Daoy (cell line): ENCODE data around the gene CELSR1. TPM values are rescaled to one million over a fixed set of nuclear protein-coding genes. Genes with fewer than 3 reads are reported as not detected.
"Not testable (repeated sequence)": the region's sequence is repeated elsewhere in the genome, so short reads cannot be mapped to it uniquely, and the experiment has no call there.

Experiments
- DNase-seq: peaks from one replicate; pipeline ENCODE4 v3.0.0-alpha.2; 2015; ENCODE audit warnings: low read depth
- total RNA-seq: library from RNA; depleted of rRNA; stranded (reverse); fragments of >200 nt; shearing (Covaris generic); gene quantifications from 2 replicates; pipeline ENCODE4 v1.2.3, GENCODE V29; 2014

Gene CELSR1
- total RNA-seq, 1 experiment from 2014 or later = 2.9 TPM

DNA sequence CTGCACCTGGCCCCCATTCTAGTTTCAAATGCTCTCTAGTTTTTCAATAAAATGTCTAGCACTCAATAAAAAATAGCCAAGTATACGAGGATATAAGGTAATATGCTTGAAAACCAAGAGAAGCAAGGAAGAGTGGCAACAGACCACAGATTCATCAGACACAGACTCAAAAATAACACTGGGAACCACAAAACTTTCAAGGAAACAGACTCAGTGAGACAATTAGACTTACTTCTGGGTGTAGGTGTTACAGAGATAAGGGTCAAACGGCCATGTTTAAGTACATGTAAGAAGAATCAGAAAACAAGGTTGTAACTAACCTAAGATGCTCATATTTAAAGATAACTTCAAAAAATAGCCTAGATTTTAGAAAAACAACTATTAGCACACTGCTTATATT is 134.9 kb downstream of the CELSR1 start:
- DNase-seq = no peak

DNA sequence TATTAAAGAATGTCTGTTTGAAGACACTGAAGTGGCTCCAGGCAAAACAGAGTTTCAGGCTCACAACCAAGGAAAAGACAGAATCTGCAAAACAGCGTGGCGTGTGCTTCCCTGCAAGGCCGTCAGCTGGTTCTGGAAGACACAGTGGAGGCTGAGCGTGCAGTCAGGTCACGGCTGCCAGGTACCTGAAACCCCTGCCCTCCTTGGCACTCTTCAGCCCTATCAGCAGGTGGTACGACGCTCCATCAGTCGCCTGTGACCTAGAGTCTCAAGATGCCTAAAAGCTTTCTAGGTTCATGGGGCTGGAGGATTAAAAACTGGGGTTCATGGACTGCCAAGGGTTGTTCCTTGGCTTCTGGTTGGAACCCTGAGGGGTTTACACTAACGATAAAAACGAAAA is 136.1 kb downstream of the CELSR1 start:
- no peak for DNase-seq

DNA sequence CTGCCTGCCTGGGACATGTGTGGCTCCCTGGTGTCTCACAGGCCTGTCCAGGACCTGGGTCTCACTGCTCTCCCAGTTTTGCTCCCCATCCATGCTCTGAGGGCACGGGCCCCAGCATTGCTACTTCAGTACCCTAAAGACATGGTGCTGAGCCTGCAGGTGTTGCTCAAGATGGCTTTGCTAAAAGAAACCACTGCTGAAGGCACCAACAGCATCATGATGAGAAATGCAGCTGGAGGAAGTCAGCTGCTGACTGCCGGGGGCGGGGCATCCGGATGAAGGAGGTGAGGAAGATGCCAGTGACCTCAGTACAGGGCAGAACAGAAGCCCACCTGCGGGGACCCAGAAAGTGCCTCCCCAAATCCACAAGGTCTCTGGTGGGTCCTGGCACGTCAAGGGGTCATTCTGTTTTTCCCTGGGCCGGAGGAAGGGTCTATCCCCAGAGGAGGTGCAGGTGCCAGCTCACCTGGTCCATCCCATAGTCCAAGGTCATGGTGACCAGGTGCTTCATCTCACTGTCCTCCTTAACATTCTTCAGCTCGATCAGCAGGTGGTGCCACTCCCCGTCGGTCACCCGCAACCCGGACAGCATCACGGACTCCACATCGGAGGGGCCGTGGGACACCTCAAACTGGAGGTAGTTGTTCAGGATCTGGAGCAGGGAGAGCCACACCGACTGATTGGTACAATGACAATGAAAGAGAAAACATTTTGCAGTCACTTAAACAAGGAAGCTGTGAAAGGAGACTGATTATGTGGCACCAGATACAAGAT is 138.0 kb downstream of the CELSR1 start:
- no peak for DNase-seq

DNA sequence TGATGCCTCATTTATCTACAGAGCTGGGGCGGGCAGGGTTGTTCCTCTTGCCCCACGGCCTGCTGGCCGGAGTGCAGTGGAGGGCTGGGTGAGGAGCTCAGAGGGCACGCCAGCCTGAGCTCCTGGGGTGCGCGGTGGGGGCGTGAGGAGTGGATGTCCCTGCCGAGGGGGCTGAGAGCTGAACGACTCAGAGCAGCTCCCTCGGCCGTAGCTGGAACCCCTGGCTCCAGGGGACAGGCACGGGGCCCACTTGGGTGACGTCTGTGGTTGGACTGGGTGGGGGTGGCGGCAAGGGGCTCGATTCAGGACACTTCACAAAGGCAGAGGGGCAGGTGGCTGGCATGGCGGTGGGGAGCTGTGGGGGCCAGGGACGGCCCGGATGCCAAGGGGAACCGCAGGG is 139.5 kb downstream of the CELSR1 start:
- DNase-seq = no peak

DNA sequence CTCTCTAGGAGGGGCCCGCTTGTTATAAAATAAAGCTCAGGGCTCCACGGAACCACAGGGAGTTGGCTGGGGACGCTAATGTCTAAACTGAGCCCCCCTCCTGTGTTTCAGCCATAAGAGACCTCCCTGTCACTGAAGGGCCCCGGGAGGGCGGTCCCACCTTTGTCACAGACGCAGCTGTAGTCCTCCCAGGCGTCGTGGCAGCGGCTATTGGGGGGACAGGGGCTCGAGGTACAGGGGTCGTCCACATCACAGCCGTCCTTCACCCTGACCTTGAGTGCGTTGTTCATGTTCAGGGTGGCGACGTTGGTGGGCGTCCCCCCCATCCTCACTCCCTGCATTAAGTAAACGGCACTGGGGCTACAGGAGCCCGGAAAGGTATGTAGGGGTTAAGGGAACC is 139.9 kb downstream of the CELSR1 start:
- DNase-seq = no peak

DNA sequence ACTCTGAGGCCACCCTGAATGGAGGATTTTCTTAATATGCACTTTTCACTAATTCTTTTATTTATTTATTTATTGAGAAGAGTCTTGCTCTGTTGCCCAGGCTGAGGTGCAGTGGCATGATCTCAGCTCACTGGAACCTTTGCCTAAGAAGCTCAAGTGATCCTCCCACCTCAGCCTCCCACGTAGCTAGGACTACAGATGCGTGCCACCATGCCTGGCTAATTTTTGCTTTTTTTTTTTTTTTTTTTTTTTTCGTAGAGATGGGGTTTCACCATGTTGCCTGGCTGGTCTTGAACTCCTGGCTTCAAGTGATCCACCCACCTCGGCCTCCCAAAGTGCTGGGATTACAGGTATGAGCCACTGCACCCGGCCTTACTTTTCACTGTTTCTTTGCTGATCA is 140.4 kb downstream of the CELSR1 start:
- DNase-seq = not testable (repeated sequence)

DNA sequence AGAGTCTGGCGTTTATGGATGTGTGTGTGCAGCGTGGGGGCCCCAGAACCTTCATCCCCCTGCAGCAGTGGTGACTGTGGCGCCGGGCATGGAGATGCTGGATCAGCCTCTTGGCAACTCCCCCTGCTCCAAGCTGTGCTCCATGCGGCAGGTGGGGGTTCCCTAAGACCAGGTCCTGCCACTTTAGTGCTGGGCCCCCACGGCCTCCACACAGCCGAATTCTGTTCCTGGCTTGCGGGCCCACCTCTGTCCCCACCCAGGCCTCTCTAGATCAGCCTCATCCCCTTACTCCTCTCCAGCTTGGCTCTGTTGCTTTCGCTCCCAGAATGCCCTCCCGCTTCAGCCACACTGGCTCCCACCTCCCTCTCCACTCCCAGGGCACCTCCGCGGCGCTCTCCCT is 142.3 kb downstream of the CELSR1 start:
- DNase-seq = no peak

DNA sequence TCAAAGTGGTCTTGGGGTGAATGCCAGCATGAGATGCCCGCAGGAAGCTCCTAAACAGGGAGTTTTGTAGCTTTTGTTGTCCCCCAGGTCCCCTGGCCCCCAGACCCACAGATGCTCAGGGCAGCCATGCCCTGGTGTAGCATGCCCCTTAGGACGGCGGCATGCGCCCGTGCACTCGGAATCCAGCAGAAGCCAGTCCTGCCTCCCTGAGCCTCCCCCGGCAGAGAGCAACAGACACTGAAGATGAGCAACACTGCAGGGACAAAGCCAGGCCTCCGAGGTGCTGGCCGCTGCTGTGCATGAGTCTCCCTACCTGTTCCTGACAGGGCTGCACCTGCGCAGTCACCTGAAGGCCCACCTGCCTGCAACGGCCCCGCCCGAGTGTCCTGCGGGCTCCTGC is 142.8 kb downstream of the CELSR1 start:
- no peak for DNase-seq

DNA sequence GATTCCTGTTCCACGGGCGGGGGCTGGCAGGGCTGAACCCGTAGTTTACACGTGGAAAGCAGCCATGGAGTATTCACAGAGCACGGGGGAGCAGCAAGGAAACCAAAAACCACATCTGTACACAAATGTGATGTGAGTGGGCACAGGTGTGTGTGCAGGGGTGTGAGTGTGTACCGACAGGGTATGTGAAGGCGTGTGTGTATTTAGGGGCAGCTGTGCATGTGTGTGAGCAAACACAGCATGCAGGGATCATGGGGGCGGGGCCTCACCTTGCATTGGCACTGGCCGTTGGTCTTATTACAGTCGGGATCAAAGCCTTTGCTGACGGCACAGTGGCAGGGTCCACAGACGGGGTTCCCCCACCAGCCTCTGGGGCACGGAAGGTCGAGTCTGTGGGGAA is 143.5 kb downstream of the CELSR1 start:
- no peak for DNase-seq

DNA sequence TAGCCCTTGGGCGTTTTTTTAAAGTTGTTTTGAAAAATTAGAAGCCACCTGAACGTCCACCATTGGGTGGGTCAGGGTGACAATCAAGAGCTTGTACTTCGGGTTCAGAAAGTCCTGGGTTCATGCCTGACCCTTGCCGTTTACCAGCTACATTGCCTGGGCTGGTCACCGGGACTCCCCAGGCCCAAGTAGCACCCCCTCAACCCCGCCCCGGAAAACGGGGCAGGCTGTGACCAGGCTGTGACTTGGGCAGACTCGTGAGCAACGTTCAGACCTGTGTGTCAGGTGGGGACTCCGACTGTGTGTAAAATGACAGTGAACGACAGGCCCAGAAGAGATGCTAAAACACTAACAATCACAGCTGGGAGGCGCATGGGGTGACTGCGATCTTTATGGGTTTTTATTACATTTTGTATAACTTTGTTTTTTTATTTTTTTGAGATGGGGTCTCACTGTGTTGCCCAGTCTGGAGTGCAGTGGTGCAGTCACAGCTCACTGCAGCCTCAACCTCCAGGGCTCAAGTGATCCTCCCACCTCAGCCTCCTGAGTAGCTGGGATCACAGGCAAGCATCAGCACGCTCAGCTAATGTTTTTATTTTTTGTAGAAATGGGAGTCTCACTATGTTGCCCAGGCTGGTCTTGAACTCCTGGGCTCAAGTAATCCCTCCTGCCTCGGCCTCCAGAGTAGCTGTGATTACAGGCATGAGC is 145.1 kb downstream of the CELSR1 start:
- DNase-seq = no peak

DNA sequence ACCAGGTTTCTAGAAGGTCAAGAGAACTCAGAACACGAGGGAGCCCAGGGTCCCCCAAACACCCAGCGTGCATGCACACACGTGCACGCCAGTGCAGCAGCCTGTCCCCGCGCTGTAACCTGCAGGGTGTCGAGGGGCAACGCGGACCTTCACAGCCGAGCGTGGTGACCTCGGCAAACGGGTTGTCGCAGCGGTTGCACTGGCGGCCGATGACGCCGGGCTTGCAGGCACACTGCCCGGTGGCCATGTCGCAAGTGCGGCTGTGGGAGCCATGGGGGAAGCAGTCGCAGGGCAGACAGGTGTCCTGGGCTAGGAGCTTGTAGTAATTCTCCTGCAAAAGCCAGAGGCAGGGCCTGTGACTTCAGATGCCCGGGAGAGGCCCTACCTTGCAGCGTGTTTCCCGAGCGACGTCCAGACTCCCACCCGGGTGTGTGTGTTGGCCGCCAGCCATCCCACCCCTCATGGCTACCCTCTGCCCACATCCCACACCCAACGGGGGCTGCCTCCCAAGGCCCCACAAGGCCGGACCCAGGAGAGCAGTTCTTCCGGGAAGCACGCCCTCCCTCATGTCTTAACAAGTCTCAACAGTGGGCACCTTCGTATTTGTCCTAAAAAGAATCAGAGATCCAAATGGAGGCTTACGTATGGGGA is 145.8 kb downstream of the CELSR1 start:
- DNase-seq = no peak

DNA sequence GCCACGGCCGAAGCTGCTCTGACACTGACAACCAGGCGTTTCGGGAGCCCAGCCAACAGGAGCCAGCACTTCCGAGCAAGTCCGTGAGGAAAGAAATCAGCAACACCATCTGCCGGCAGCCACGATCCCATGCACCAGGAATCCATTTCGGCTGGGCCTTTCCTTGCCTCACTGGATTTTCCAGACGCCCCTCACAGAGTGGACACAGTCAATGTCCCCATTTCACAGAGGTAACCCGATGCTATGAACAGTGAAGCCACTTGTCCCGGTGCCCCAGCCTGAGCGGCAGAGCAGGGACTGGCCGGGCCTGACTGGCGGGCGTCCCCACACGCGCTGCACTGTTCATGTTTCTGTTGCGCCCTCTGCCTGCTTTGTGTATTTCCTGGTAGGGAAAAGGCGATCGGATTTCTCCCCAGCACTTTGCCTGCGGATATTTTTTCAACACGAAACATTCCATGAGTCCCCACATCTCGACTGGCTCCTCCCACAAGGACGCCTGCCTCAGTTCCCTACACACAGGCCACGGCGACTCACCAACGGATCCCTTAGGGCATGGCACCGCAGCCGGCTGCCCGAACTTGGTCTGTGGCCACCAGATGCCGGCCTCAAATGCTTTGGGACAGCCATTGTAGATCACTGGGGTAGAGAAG is 146.6 kb downstream of the CELSR1 start:
- DNase-seq = peak; percentile 35

DNA sequence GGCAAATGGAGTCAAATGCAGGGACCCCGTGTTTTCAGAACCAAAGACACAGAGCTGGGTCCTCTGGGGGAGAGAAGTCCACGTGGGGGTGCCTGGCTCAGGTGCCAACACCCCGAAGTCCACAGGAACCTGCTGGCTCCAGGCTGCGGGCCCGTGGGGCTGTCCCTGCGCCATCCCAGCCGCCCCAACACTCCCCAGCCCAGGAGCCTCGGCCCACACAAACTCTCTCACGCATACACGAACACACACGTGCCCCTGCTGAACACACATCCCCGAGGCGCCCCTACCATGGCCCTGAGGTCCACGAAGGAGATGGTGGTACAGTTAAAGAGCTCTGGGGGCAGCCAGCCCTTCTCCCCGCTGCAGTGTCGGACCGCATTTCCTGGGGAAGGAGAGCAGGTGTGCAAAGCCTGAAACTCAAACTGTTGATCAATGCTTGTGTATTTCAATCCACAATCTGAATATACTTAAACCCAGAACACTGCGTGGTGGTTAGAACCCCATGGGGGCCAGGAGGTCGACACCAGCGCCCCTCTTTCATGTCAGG is 147.2 kb downstream of the CELSR1 start:
- no peak for DNase-seq

DNA sequence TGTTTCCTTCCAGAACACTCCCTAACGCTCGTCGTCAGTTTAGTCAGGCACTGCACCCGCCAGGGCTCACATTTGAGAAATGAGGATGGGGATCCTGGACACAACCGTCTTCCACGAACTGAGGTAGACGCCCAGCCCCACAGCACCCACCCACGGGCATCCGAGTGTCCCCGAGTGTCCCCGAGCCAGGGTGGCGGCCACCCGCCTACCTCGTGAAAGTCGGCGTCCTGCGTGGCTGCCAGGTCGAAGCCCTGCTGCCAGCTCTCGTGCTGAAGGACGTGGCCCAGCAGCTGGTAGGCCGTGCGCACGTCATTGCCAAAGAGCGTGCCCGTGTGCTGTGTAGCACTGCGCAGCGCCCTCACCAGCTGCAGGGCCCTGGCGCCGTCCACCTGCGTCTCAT is 148.3 kb downstream of the CELSR1 start:
- no peak for DNase-seq

DNA sequence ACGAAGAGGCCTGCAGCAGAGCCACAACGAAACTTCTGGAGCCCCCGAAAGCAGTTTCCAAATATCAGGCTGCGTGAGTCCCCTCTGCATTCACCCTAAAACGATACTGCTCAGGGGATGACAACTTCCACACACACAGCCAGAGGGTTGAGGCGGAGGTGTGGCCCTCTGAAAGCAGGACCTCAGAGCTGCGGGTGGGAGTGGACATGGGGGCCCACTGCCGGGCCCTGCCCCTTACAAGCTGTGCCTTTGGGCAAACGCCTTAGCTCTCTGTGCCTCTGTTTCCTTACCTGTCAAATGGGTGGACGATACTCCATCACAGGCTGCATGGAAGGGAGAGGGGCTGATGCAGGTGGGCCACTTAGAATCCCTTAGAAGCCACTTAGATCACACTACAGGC is 148.8 kb downstream of the CELSR1 start:
- DNase-seq = no peak

DNA sequence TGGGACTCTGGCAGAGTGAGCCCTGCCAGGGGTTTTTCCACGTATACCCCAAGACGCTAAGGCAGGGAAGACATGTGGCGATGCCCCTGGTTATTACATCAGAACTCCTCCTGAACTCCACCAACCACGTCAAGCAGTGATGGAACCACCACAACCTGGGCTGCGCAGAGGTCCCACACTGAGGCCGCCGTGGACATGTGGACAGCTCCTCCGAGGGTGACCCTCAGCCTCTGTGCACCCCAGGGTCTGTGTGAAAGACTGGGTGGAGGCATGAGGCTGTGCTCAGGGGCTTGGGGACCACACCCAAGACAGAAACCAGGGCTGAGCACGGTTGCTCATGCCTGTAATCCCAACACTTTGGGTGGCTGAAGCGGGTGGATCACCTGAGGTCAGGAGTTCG is 149.7 kb downstream of the CELSR1 start:
- no peak for DNase-seq

DNA sequence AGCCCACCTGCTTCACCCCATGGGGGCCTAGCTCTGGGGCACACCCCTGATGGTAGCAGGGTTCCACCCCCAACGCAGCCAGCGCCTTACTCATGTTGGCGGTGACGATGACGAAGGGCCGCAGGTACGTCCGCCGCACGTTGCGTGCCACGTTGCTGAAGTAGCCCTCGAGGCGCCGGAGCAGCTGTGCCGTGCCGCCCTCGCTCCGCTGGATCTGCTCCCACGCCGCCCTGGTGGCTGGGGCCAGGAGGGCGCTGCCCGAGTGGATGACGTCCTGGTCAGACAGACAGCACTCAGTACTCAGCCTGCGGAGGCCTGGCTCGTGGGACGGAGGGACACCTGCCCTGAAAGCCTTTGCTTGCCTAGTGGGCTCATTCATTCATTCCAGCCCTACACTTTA is 151.1 kb downstream of the CELSR1 start:
- no peak for DNase-seq

DNA sequence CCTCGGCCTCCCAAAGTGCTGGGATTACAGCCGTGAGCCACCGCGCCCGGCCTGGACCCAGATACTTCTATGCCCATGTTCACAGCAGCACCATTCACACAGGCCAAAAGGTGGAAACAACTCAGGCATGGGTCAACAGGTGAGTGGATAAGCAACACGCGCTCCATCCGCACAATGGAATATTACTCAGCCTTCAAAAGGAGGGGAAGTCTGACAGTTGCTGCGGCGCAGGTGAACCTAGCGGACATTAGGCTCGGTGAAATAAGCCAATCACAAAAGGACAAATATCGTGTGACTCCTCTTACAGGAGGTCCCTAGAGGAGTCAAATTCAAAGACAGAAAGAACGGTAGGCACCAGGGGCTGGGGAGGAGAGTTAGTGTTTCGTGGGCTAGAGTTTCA is 154.9 kb downstream of the CELSR1 start:
- DNase-seq = no peak

DNA sequence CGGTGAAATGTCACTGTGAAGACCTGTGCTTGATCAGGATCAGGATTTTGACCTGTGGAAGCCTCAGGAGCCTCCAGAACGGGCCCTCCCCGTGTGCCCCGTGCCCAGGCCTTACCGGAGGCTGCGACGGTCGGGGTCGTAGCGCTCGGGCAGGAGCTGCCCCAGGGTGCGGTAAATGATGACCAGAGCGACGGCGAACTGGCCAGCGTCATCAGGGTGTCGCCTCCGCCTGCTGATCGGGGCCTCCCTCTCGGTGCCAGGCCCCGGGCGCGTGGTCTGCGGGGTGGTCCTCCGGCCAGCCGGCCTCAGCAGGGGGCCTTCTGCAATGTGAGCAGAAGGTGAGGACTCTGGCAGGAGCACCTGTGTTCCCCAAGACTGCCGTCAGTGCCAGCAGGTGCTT is 155.7 kb downstream of the CELSR1 start:
- no peak for DNase-seq

DNA sequence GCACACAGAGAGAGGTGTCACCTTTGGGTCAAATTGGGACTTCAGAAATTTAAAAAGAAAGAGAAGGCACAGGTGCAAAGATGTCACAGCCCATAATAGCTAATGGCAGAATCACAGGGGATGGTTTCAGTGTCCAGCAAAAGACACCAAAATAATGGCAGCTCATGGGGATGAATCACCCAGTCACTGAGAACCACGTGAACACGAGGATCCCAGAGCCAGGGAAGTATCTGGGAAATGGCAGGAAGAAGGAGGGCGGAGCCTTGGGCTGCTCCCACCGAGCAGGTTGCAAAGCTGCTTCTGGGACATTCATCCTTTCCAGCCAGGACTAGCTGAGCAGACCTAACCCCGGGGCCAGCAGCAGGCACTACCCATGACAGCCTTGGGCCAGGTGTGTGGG is 156.3 kb downstream of the CELSR1 start:
- DNase-seq = peak; percentile 57

DNA sequence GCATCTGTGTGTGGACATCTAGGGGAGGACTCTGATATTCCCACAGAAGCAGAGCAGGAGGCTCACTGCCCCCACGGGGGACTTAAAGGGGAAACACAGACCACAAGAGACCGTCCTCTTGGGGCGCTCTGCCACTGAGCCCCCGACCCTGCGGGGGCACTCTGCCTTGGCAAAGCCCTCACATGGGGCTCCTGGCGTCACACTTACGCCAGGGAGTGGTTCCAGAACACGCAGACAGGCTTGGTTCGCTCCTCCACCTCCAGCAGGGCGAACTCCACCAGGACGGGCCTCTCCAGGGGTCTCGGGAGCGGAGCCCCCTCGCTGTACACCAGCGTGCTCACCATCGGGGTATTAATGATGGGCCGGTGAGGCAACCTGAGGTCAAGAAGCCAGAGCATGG is 156.8 kb downstream of the CELSR1 start:
- DNase-seq = no peak

DNA sequence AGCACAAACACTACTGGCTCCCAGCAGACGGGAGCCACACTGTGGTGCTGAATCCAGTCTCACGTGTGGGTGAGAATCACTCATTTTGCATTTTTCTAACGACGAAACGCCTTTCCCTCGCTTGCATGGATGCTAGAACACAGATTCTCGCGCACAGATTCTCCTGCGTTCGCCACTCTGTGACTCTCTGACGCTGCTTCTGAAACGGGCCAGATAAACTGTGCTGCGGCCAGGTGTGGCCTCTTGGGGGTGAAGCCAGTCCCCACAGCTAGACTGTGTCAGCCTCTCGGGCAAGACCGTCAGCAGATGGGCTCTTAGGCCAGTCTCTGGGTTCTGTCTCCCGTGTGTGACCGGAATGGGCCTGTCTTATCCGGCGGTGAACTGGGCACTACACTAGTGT is 157.4 kb downstream of the CELSR1 start:
- no peak for DNase-seq
